ENCODE data around the gene TK1. TPM values are rescaled to one million over a fixed set of nuclear protein-coding genes. Genes with fewer than 3 reads are reported as not detected.
"Not testable (repeated sequence)": the region's sequence is repeated elsewhere in the genome, so short reads cannot be mapped to it uniquely, and the experiment has no call there.

TK1 gene
- total RNA-seq, 1 donor from 2014 or later, result 245 TPM

DNA sequence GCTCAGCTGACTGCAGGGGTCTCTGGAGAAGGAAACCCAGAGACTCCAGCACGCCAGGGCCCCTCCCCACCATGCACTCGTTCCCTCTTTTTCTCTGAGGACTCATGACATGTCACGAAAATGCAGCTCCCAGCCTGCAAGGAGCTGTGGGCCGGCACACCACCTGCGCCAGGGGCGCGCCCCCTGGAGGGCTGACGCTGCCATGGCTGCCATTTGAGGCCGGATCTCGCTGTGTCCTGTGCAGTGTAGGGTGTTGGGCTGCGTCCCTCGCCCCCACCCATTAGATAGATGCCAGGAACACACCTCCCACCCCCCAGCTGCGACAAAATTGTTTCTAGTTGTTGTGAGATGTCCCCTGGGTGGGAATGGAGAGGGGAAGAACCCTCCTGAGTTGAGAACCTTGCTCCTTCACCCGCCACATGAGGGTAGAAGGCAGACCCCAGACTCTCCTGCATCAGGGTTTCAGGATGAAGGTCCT lies 10.3 kb downstream of the TK1 start:
- no peak overlapping the region for H3K4me3 ChIP-seq (ENCODE audit: low read depth, low read length)
- no peak for DNase-seq (ENCODE audit: low read depth)
- TF ChIP-seq, protein P1, sequence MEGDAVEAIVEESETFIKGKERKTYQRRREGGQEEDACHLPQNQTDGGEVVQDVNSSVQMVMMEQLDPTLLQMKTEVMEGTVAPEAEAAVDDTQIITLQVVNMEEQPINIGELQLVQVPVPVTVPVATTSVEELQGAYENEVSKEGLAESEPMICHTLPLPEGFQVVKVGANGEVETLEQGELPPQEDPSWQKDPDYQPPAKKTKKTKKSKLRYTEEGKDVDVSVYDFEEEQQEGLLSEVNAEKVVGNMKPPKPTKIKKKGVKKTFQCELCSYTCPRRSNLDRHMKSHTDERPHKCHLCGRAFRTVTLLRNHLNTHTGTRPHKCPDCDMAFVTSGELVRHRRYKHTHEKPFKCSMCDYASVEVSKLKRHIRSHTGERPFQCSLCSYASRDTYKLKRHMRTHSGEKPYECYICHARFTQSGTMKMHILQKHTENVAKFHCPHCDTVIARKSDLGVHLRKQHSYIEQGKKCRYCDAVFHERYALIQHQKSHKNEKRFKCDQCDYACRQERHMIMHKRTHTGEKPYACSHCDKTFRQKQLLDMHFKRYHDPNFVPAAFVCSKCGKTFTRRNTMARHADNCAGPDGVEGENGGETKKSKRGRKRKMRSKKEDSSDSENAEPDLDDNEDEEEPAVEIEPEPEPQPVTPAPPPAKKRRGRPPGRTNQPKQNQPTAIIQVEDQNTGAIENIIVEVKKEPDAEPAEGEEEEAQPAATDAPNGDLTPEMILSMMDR (conservative IDR thresholded peaks at IDR 0.05; ENCODE audit: low read depth, low read length), result peak; percentile 81

DNA sequence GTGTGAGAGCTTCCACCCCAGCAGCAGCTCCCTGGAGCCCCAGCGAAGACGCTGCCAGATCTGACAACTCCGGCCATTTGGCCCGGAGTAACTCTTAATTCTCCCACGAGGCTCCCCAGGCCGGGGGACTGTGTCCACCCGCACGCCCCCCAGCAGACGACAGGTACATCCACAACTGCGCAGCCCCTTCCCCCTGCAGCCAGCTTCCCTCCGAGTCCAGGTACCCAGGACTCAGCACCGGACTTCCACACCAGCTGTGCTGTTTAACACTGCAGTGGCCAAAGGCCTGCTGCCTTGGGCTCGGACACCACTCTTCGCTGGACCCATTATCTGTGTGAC lies 11.2 kb downstream of the TK1 start:
- TF ChIP-seq, protein P1 (conservative IDR thresholded peaks at IDR 0.05; ENCODE audit: low read depth, low read length), result no peak
- no peak overlapping the region for H3K4me3 ChIP-seq (ENCODE audit: low read depth, low read length)
- DNase-seq (ENCODE audit: low read depth), result no peak

DNA sequence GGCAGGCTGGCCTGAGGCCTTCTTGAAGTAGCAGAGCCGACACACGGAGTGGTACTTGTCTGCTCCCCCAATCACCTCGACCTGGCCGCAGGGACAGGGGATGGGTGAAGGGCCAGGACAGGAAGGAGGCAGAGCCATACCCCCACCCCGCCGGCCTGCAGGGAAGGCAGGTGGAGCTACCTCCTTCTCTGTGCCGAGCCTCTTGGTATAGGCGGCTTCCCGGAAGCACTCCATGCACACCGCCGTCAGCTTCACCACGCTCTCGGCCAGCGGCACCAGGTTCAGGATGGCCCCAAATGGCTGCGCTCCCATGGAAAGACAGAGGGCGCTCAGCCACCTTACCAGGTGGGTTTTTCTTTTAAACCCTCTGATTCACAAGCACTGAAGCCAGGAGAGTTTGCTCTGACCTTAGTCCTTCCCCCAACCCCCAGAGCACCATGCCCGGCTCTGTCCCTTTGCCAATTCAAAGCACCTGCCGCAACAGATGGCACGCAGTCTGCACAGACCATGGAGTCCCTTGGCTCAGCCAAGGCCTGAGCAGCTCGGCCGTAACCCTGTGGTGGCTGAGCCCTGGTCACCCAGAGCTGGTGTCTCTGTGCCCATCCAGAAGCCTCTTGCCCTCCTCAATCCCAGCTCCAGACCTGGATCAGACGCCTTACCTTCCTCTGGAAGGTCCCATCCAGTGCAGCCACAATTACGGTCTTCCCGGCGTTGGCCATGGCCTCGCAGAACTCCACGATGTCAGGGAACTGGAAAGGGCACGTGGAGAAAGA lies 11.8 kb downstream of the TK1 start:
- H3K4me3 ChIP-seq (ENCODE audit: low read depth, low read length), result peak overlapping the region; percentile 35
- TF ChIP-seq, protein P1 (conservative IDR thresholded peaks at IDR 0.05; ENCODE audit: low read depth, low read length), result no peak
- DNase-seq (ENCODE audit: low read depth), result no peak

DNA sequence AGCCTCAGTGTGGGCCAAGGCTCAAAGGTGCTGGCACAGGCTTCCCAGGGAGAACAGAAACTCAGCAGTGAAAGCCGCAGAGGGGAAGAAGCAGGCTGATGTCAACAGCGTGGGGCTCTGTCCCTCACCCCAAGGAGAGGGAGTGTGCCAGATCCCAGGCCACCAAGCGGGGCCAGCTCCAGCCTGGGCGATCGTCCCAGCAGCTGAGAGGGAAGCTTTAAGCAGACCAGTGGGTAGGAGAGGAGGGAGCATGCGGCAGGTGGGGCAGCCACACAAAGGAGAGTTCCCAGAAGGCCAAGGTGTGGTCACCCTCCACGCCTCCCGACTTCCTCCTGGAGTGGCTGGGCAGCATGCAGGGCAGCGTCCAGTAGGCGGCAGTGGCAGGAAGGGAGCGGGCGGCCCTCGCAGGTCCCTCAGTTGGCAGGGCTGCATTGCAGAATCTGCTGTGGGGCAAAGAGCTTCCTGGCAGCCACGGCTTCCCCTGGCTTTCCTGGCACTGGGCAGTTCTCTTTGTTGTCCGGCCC lies 12.4 kb downstream of the TK1 start:
- TF ChIP-seq, protein P1 (conservative IDR thresholded peaks at IDR 0.05; ENCODE audit: low read depth, low read length), result peak; percentile 58
- no peak for DNase-seq (ENCODE audit: low read depth)
- peak overlapping the region; percentile 35 for H3K4me3 ChIP-seq (ENCODE audit: low read depth, low read length)

DNA sequence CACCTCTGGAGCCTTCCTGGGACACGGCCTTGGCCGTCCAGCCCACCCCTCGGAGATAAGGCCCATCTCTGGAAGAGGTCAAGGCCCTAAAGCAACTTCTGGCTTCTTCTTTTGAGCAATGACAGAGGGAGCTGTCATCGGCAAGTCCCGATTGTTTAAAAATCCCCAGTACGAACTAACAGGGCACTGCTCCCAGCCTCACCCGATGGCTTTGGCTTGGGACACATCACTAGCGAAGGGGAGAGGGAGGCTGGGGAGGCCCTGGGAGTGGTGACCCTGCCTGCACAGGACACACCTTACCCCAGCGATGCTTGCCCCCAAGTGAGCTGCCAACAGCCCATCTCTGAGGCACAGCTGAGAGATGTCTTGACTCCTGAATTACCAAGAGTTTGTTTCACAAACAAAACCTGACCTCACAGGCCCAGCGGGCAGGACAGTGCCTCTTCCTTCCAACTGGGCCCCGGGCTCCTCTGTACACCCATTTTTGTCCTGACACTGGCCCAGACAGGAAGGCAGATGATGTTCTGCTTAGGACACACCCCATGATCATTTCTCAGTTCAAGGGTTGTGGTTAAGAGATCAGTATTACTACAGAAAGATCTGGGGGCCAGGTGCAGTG lies 13.6 kb downstream of the TK1 start:
- TF ChIP-seq, protein P1 (conservative IDR thresholded peaks at IDR 0.05; ENCODE audit: low read depth, low read length), result no peak
- no peak for DNase-seq (ENCODE audit: low read depth)
- no peak overlapping the region for H3K4me3 ChIP-seq (ENCODE audit: low read depth, low read length)

DNA sequence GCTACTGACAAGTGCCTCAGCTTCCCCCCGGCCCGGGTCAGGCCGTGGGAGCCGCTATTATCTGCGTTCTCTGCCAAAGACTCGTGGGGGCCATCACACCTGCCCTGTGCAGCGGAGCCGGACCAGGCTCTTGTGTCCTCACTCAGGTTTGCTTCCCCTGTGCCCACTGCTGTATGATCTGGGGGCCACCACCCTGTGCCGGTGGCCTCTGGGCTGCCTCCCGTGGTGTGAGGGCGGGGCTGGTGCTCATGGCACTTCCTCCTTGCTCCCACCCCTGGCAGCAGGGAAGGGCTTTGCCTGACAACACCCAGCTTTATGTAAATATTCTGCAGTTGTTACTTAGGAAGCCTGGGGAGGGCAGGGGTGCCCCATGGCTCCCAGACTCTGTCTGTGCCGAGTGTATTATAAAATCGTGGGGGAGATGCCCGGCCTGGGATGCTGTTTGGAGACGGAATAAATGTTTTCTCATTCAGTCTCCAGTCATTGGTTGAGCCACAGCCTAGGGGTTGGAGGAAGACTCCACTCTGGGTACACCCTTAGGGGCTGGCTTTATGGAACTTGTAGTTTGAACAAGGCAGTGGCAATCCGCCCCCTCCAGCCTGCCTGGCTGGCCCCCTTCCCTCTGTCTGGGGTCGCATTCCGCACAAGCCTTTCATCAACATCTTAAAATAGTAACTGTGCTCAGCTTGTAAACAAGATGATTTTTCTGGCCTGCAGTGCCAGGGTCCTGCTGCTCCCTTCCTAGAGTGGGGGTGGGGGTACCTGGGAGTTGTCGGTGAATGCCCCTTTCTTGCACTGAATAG lies 14.4 kb downstream of the TK1 start:
- TF ChIP-seq, protein P1 (conservative IDR thresholded peaks at IDR 0.05; ENCODE audit: low read depth, low read length), result no peak
- no peak for DNase-seq (ENCODE audit: low read depth)
- no peak overlapping the region for H3K4me3 ChIP-seq (ENCODE audit: low read depth, low read length)

DNA sequence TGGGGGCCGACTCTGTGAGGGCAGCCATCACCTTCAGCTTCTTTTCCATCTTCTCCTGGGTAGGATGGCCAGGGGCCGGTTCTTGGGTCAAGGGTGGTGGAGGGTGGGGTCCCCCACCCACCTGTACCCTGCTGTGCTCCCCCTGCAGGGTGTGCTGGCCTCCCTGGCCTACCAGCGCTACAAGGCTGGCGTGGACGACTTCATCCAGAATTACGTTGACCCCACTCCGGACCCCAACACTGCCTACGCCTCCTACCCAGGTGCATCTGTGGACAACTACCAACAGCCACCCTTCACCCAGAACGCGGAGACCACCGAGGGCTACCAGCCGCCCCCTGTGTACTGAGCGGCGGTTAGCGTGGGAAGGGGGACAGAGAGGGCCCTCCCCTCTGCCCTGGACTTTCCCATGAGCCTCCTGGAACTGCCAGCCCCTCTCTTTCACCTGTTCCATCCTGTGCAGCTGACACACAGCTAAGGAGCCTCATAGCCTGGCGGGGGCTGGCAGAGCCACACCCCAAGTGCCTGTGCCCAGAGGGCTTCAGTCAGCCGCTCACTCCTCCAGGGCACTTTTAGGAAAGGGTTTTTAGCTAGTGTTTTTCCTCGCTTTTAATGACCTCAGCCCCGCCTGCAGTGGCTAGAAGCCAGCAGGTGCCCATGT lies 15.1 kb downstream of the TK1 start:
- H3K4me3 ChIP-seq (ENCODE audit: low read depth, low read length); DNase-seq (ENCODE audit: low read depth): not testable (repeated sequence)
